GM21825 (cell line): ENCODE data around the gene MICAL1.
A peak's percentile ranks its signal among the peaks of the same experiment; 100 is the strongest.
"Not testable (repeated sequence)": the region's sequence is repeated elsewhere in the genome, so short reads cannot be mapped to it uniquely, and the experiment has no call there.

Experiments used
- ATAC-seq: cut with Tn5 transposase; IDR thresholded peaks from one replicate; pipeline ENCODE4 v1.9.1; 2021; ENCODE audit warnings: mild to moderate bottlenecking, moderate library complexity; ENCODE audit not compliant: unreplicated experiment

The MICAL1 gene

DNA sequence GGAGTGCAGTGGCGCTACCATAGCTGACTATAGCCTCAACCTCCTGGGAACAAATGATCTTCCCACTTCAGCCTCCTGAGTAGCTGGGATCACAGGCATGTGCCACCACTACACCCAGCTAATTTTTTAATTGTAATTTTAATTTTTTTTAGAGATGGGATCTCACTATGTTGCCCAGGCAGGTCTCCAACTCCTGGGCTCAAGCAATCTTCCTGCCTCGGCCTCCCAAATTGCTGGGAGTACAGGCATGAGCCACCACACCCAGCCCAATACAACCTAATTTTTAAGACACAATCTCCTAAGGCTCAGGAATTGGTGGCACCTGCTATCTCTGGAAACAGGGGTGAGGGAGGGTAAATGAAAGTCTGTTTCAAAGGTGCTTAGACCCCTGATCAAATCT lies 21.6 kb upstream of the MICAL1 start:
- no peak for ATAC-seq

DNA sequence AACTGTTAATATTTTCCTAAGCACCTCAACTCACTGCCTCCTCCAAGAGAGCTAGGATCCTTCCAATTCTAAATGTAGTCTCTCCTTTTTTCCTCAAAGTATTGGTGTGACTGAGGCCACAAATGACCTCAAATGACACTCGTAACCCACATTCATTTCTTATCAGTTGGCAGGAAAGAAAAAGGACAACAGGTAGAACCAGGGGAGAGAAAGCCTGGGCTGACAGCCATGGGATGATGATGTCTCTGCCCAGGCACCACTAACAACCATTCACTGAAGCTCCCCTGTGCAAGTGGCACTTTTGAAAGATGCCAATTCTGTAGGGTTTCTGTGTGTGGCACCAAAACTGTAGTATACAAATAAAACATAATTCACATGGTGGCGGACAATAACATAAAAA lies 20.1 kb upstream of the MICAL1 start:
- ATAC-seq: no peak

- ATAC-seq: no peak
These were observed 19.4 kb upstream of the MICAL1 start for GRCh38 chr6:109474995-109475394.

DNA sequence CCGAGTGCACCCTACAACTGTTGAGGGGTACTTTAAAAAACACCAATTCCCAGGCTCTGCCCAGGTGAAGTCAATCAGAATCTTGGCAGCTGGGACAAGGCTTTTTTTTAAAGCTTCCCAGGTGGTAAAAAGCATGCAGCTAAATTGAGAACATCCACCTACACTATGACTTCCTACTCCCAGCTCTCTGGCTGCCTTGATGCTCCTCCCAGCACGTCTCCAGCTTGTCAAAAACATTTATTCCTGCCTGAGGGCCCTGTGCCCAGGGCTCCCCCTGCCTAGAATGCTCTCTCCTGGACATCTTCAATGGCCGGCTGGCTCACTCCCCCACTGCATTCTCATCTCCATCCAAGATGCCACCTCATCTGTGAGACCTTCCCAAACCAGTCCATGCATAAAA lies 17.5 kb upstream of the MICAL1 start:
- ATAC-seq: no peak

- no peak for ATAC-seq
These were observed 16.8 kb upstream of the MICAL1 start for GRCh38 chr6:109472132-109472995.

- no peak for ATAC-seq
These were observed 15.7 kb upstream of the MICAL1 start for GRCh38 chr6:109471105-109471810.

DNA sequence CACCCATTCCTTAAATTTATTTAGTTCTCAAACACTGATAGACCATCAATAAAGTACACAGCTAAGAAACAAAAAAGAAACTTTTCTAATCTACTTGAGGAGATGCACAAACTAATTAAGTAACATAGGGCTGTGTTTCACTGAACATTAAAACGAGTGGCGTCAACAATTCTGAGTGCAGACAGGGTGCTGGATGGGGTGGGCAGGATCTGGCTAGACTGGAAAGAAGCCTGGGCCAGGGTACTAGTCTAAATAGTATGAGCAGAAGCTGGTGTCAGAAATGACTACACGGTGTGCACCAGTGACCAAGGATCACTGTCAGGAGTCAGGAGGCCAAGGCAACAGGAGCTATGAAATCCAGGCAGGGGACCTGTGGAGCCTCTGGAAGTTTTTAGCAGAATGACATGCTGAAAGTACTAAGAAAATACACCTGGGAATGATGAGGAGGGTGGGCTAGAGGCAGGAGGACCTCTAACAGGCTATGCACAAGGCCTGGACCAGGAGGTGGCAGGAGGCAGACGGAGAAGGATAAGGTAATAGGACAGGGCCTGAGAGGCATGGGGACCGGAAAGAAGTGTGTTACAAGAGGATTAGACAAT lies 14.1 kb upstream of the MICAL1 start:
- no peak for ATAC-seq

GRCh38 chr6:109467696-109468095 lies 12.1 kb upstream of the MICAL1 start:
- ATAC-seq: no peak

DNA sequence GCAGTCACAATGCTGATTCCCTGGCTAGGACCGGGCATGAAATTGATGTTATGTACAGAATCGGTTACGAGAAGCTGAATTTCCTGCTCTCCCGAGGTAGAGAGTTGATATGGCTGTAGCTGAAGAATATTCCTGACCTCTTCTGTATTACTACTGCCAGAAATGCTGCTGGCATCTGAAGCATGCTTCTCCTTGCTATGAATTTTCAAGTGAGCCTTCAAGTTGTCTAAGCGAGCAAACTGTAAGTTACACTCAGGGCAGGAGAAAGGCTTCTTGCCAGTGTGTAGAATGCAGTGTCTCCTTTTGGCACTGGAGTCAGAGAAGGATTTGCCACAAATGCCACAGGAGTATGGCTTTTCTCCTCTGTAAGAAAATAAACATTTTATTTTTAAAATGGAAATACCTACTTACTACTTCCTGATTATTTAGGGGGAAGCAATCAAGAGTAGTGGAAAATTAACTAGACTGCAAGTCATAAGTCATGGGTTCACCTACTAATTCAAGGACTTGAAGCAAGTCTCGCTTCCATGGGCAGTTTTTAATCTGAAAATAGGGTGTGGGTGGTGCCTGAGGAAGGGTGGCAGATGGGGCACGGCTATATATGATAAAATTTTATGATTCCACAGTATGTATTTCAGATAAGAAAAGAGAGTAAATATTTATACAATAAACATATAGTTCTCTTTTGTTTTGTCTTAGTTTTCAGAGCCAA lies 10.8 kb upstream of the MICAL1 start:
- no peak for ATAC-seq

- ATAC-seq: no peak
These were observed 10.2 kb upstream of the MICAL1 start for GRCh38 chr6:109465772-109466171.

- ATAC-seq: no peak
These were observed 6.4 kb upstream of the MICAL1 start for GRCh38 chr6:109461733-109462526.

DNA sequence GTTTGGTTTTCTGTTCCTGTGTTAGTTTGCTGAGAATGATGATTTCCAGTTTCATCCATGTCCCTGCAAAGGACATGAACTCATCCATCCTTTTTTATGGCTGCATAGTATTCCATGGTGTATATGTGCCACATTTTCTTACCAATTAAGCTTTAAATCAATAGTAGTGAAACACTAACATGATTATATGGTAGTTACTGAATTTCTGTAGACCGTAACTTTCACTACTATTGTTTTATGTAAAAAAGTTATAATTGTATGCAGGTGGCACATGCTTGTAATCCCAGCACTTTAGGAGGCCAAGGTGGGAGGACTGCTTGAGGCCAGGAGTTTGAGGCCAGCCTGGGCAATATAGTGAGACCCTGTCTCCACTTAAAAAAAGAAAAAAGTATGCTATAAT lies 5.6 kb upstream of the MICAL1 start:
- not testable (repeated sequence) for ATAC-seq

DNA sequence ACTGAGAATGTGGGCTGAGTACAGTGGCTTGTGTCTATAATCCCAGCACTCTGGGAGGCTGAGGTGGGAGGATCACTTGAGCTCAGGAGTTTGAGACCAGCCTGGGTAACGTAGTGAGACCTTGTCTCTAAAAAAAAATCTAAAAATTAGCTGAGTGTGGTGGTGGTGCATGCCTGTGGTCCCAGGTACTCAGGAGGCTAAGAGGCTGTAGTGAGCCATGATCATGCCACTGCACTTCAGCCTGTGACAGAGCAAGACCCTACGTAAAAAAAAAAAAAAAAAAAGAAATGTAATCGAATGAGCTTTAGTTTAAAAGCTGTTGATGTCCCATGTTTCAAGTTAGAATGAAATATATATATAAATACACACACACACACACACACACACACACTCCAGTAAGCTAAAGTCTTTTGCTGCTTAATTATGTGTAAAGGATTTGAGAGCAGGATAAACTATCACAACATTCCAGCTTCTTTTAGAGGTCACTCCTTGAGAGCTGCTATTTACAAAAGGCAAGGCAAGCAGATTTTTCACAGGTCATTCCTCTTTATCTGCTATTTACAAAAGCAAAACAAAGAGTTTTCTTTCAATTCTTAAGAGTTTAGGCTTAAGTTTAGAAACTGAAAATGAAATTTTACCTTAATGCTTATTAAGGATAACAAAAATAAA lies 4.7 kb upstream of the MICAL1 start:
- ATAC-seq: no peak

DNA sequence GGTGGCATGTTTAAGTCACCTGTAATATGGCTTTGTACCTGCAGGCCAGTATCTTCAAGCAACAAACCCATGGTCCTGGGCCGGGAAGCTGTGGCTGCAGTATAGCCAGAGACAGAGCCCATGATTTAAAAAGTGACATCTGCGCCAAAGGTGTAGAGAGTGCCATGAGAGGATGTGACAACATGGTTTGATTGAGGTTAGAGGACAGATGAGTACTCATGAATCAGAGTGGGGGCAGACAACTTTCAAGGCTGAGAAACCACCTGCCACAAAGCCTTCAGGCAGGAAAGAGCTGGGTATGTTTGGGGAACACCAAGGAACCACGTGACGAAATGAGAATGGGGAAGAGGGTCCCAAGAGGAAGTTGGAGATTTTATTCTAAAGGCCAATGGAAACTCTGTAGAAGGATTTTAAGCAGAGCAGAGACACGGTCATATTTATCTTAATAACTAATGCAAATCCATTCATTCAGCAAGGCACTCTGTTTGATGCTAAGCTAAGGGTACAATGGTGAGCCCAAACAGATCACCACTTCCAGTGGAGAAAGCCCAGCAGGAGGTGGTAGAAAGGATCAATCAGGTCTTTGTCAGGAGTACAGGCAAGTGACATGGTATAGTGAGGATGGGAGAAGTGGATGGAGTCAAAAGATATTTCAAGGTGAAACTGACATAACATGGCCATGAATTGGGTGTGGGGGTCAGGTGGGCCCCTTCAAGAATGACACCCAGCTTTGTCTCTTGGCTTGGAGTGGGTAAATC lies 3.4 kb upstream of the MICAL1 start:
- peak; percentile 28 for ATAC-seq

DNA sequence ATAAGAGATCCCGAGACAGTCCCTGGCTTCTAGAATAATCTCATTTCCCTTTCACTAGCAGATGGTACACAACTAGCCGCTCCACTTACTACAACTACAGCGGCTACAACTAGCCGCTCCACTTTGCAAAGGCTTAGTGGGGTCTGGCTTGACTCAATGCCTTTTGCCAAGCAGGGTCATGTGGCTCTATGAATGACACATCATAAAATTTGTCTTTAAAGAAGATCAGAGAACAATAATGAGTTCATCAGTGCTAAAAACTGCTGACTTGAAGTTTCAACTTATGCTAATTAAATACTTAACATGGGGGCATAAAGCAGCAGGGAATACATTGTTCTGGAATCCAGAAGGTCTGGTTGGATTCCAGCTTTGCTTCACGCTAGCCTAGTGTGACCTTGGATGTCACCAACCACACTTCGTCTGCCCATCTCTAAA lies 2.0 kb upstream of the MICAL1 start:
- ATAC-seq: no peak

GRCh38 chr6:109456710-109457561 lies 1.4 kb upstream of the MICAL1 start:
- no peak for ATAC-seq

DNA sequence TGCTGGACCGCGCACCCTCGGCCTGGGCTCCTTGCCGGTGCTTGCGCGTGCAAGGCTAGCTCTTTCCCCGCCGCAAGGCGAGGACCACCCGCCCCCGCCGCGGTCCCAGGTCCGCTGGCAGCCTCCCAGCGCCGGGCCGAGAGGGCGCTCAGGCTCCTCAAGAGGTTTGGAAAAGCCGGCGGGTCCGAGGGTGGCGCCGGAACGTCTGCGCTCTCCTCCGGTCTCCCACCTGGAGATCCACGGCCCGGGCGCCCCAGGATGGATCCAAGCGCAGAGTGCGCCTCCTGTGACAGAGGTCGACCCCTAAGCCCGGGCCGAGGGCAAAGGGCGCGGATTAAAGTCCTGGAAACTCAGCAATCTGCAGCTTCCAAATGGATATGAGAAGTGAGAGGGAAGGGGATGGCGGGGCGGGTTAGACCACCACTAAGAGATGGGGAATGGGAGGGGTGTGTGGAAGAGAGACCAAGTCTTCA lies 575 bp upstream of the MICAL1 start:
- ATAC-seq: peak; percentile 9
